Ishikawa (cell line): Measurements from ENCODE around the gene CD9.
A peak's percentile ranks its signal among the peaks of the same experiment; 100 is the strongest.

Source experiments
- CEBPB ChIP-seq: IDR thresholded peaks from 2 replicates; pipeline ENCODE4 v1.6.1; 2012
- EGR1 ChIP-seq: IDR thresholded peaks from 2 replicates; pipeline ENCODE4 v1.6.1; 2012
- MAX ChIP-seq: IDR thresholded peaks from 2 replicates; pipeline ENCODE4 v1.6.1; 2012
- RAD21 ChIP-seq: IDR thresholded peaks from 2 replicates; pipeline ENCODE4 v1.6.1; 2012; ENCODE audit warnings: low read depth
- REST ChIP-seq: IDR thresholded peaks from 2 replicates; pipeline ENCODE4 v1.6.1; 2012; ENCODE audit warnings: low read depth, mild to moderate bottlenecking
- TAF1 ChIP-seq: IDR thresholded peaks from 2 replicates; pipeline ENCODE4 v1.6.1; 2012; ENCODE audit warnings: low read depth, mild to moderate bottlenecking
- TEAD4 ChIP-seq: IDR thresholded peaks from 2 replicates; pipeline ENCODE4 v1.6.1; 2012
- YY1 ChIP-seq: IDR thresholded peaks from 2 replicates; pipeline ENCODE4 v1.6.1; 2012; ENCODE audit warnings: low read depth

DNA sequence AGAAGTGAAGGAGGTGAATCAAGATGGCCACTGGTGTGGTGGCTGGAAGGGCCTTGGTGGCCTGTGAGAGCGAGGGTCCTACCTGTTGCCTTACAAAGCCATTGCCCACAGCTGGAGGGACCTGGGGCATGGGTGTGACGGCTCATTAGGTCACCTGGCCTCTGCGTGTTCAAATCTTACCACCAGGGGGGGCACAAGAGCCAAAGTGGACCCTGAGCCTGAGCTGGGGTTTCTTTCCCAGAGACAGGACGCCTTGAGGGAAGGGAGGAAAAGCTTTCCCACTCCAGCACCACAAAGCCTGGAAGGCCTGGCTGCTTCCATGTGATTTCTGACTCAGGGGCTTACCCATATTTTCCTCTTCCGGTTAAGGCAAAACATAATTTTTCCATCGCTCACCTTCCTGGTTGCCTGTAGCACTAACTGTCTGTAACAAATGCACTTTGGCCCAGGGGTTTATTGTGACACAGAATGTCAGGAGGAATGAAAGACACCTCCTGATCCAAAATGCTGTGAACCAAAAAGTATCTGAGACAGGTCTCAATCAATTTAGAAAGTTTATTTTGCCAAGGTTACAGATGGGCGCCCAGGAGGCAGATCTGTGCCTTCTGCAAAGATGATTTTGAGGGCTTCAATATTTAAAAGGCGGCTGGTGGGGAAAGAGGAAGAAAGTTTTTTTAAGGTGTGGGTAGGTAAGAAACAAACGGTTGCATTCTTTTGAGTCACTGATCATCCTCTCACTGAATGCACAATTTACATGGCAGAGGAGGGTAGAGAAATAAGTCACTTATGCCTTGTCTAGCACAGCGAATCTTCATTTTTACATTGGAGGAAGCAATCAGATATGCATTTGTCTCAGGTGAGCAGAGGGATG lies 4.3 kb upstream of the CD9 start:
- peak; percentile 33; the same call in 1 of the 2 replicates for TF ChIP-seq YY1
- no peak for TF ChIP-seq TEAD4
- TF ChIP-seq TAF1, result no peak
- no peak for TF ChIP-seq CEBPB
- TF ChIP-seq REST, result no peak
- TF ChIP-seq MAX, result peak; percentile 24; the same call in 1 of the 2 replicates
- TF ChIP-seq RAD21, result peak; percentile 100
- no peak for TF ChIP-seq EGR1
